G401 (cell line): ENCODE results near the gene ADCY6. TPM values are rescaled to one million over a fixed set of nuclear protein-coding genes. Genes with fewer than 3 reads are reported as not detected.

Experiments
- total RNA-seq: library from RNA; depleted of rRNA; stranded (reverse); fragments of >200 nt; shearing (Covaris generic); gene quantifications from 2 replicates; pipeline ENCODE4 v1.2.3, GENCODE V29; 2014; rRNA removed

ADCY6 gene
- total RNA-seq, 1 experiment from 2014 or later = 23.1 TPM

Other genes with a start within 250 kb of the ADCY6 start
- gene LALBA, start 219.0 kb downstream of the ADCY6 start, total RNA-seq = not detected in 2 replicates
- gene KANSL2, start 106.9 kb downstream of the ADCY6 start, total RNA-seq = 86.2 and 122 TPM in 2 replicates
- 17.5 and 29.7 TPM in 2 replicates for gene CCNT1, start 72.4 kb downstream of the ADCY6 start, total RNA-seq
- gene CACNB3, start 29.4 kb upstream of the ADCY6 start, total RNA-seq = 2.9 and 17.2 TPM in 2 replicates
- 73.4 and 87.1 TPM in 2 replicates for gene DDX23, start 63.1 kb upstream of the ADCY6 start, total RNA-seq
- 0.88 and 1.9 TPM in 2 replicates for gene RND1, start 76.8 kb upstream of the ADCY6 start, total RNA-seq
- 2.0 and 2.8 TPM in 2 replicates for gene FKBP11, start 136.4 kb upstream of the ADCY6 start, total RNA-seq
- gene ARF3, start 168.4 kb upstream of the ADCY6 start, total RNA-seq = 118 and 141 TPM in 2 replicates
- 3.9 and 10.1 TPM in 2 replicates for gene WNT10B, start 182.6 kb upstream of the ADCY6 start, total RNA-seq
- not detected in 2 replicates for gene WNT1, start 189.2 kb upstream of the ADCY6 start, total RNA-seq
- gene DDN, start 210.3 kb upstream of the ADCY6 start, total RNA-seq = 2.3 and 5.2 TPM in 2 replicates
- gene PRKAG1, start 229.7 kb upstream of the ADCY6 start, total RNA-seq = 63.5 and 71.2 TPM in 2 replicates